Spinal cord (tissue), 10 donors: ENCODE results near the gene ZNF688. TPM values are rescaled to one million over a fixed set of nuclear protein-coding genes. Genes with fewer than 3 reads are reported as not detected.

ENCODE experiments used
- DNase-seq, 6 donors: peaks; one replicate each; pipeline versions ENCODE4 v3.0.0 to v3.0.0-alpha.2; 2013 to 2015; ENCODE audit warnings: low spot score in 6 of 6, low read depth in 4 of 6
- H3K27ac ChIP-seq: one replicate; pipeline ENCODE4 v1.5.1; 2013; ENCODE audit warnings: low read depth, low read length, control low read depth
- H3K27me3 ChIP-seq: one replicate; pipeline ENCODE4 v1.6.1; 2013; ENCODE audit warnings: low read length; ENCODE audit not compliant: control insufficient read depth, insufficient read depth
- H3K36me3 ChIP-seq: one replicate; pipeline ENCODE4 v1.6.1; 2013; ENCODE audit warnings: low read length; ENCODE audit not compliant: control insufficient read depth, insufficient read depth
- H3K4me1 ChIP-seq: one replicate; pipeline ENCODE4 v1.6.1; 2013; ENCODE audit warnings: low read length; ENCODE audit not compliant: control insufficient read depth, insufficient read depth
- H3K4me3 ChIP-seq: one replicate; pipeline ENCODE4 v1.5.1; 2013; ENCODE audit warnings: low read depth, low read length, control low read depth
- H3K9me3 ChIP-seq: one replicate; pipeline ENCODE4 v1.6.1; 2013; ENCODE audit warnings: low read length; ENCODE audit not compliant: control insufficient read depth, insufficient read depth
- WGBS: methylation state at CpG from one replicate; pipeline ENCODE4 v1.1.5; 2013; ENCODE audit warnings: missing lambda C conversion rate; ENCODE audit not compliant: insufficient coverage; 5-methylcytosine and 5-hydroxymethylcytosine counted together
- polyA plus RNA-seq, 2 donors: library from polyadenylated mRNA; unstranded; fragments of 120-200 nt; gene quantifications; one replicate each; pipeline ENCODE4 v1.2.1, GENCODE V29; 2013; ENCODE audit not compliant: insufficient read length in 2 of 2
- small RNA-seq: library from RNA; depleted of rRNA; stranded (forward); fragments of <200 nt; gene quantifications from one replicate; pipeline ENCODE3, GENCODE V24; 2014; ENCODE audit warnings: low replicate concordance
- total RNA-seq, 2 donors: library from RNA; depleted of rRNA in 1 of 2; stranded (reverse); fragments of 120-200 nt in 1 of 2; fragments of >200 nt in 1 of 2; gene quantifications; one replicate each; pipeline versions ENCODE4 v1.2.3 to v1.2.4, GENCODE V29; 2013 to 2014
- donor health status: healthy.

Gene ZNF688
- total and polyA plus RNA-seq, 4 donors = 4.5 to 23.0 (median 20.9) TPM

GRCh38 chr16:30521476-30521872, 50.0 kb downstream of the ZNF688 start:
- no peak for DNase-seq
- Histone ChIP-seq H3K9me3 (no peaks in the 10 kb centered on the region), H3K4me3 (no peak overlapping the region), H3K36me3 (peaks cover 22% of the 10 kb centered on the region), H3K27me3 (no peaks in the 10 kb centered on the region), H3K4me1 (peaks cover 22% of the 10 kb centered on the region), H3K27ac (no peak overlapping the region)
- 92% methylated on average over 7 of the region's 7 CpGs for WGBS

Small RNAs within 50 kb of the gene (small RNA-seq; reads per million reads assigned to genes)
- gene AC093249.4 = not detected

Other genes starting within 250 kb of the ZNF688 start
- gene CD2BP2, start 216.4 kb downstream of the ZNF688 start, total RNA-seq = 10 to 100 TPM; 26.7 to 49.9 TPM
- gene CD2BP2, start 216.4 kb downstream of the ZNF688 start, polyA plus RNA-seq = 10 to 100 TPM; 60.6 to 63.9 TPM
- gene TBC1D10B, start 201.2 kb downstream of the ZNF688 start, total RNA-seq = 10 to 100 TPM; 26.0 to 31.4 TPM
- gene TBC1D10B, start 201.2 kb downstream of the ZNF688 start, polyA plus RNA-seq = 10 to 100 TPM; 65.9 to 74.1 TPM
- gene MYL11, start 196.9 kb downstream of the ZNF688 start, total RNA-seq = 1 to 10 TPM; 3.0 to 3.4 TPM
- 10 to 100 TPM in 1 of 2 donors, 1 to 10 TPM in 1; 1.4 to 11.4 TPM for gene MYL11, start 196.9 kb downstream of the ZNF688 start, polyA plus RNA-seq
- under 1 TPM; 0.10 to 0.44 TPM for gene SEPTIN1, start 189.2 kb downstream of the ZNF688 start, total RNA-seq
- 1 to 10 TPM; 5.0 to 5.9 TPM for gene SEPTIN1, start 189.2 kb downstream of the ZNF688 start, polyA plus RNA-seq
- 10 to 100 TPM in 1 of 2 donors, 1 to 10 TPM in 1; 9.5 to 12.1 TPM for gene ZNF48, start 176.3 kb downstream of the ZNF688 start, total RNA-seq
- gene ZNF48, start 176.3 kb downstream of the ZNF688 start, polyA plus RNA-seq = 10 to 100 TPM; 18.6 to 19.2 TPM
- gene ZNF771, start 164.1 kb downstream of the ZNF688 start, total RNA-seq = 10 to 100 TPM in 1 of 2 donors, 1 to 10 TPM in 1; 8.1 to 13.5 TPM
- 10 to 100 TPM; 19.3 to 20.5 TPM for gene ZNF771, start 164.1 kb downstream of the ZNF688 start, polyA plus RNA-seq
- 10 to 100 TPM; 18.1 to 23.0 TPM for gene DCTPP1, start 141.7 kb downstream of the ZNF688 start, total RNA-seq
- gene DCTPP1, start 141.7 kb downstream of the ZNF688 start, polyA plus RNA-seq = 10 to 100 TPM; 47.6 to 49.5 TPM
- gene SEPHS2, start 125.8 kb downstream of the ZNF688 start, total RNA-seq = 10 to 100 TPM in 1 of 2 donors, 1 to 10 TPM in 1; 6.8 to 14.2 TPM
- 10 to 100 TPM; 33.8 to 37.1 TPM for gene SEPHS2, start 125.8 kb downstream of the ZNF688 start, polyA plus RNA-seq
- 1 to 10 TPM; 1.2 to 4.9 TPM for gene ITGAL, start 99.0 kb downstream of the ZNF688 start, total RNA-seq
- gene ITGAL, start 99.0 kb downstream of the ZNF688 start, polyA plus RNA-seq = 1 to 10 TPM; 2.5 to 4.8 TPM
- 10 to 100 TPM; 11.2 to 37.4 TPM for gene ZNF768, start 45.1 kb downstream of the ZNF688 start, total RNA-seq
- 10 to 100 TPM; 54.3 to 55.7 TPM for gene ZNF768, start 45.1 kb downstream of the ZNF688 start, polyA plus RNA-seq
- 10 to 100 TPM in 1 of 2 donors, 1 to 10 TPM in 1; 8.8 to 13.1 TPM for gene ZNF747, start 36.9 kb downstream of the ZNF688 start, total RNA-seq
- 10 to 100 TPM in 1 of 2 donors, 1 to 10 TPM in 1; 9.2 to 10.6 TPM for gene ZNF747, start 36.9 kb downstream of the ZNF688 start, polyA plus RNA-seq
- gene ZNF764, start 13.3 kb downstream of the ZNF688 start, total RNA-seq = 10 to 100 TPM in 1 of 2 donors, 1 to 10 TPM in 1; 5.6 to 10.7 TPM
- 10 to 100 TPM in 1 of 2 donors, 1 to 10 TPM in 1; 9.7 to 15.5 TPM for gene ZNF764, start 13.3 kb downstream of the ZNF688 start, polyA plus RNA-seq
- 10 to 100 TPM; 12.5 to 18.2 TPM for gene ZNF785, start 14.0 kb upstream of the ZNF688 start, total RNA-seq
- gene ZNF785, start 14.0 kb upstream of the ZNF688 start, polyA plus RNA-seq = 10 to 100 TPM; 20.8 to 37.7 TPM
- gene ZNF689, start 38.7 kb upstream of the ZNF688 start, total RNA-seq = 10 to 100 TPM in 1 of 2 donors, 1 to 10 TPM in 1; 6.5 to 10.0 TPM
- gene ZNF689, start 38.7 kb upstream of the ZNF688 start, polyA plus RNA-seq = 10 to 100 TPM; 15.1 to 15.7 TPM
- 10 to 100 TPM in 1 of 2 donors, 1 to 10 TPM in 1; 6.3 to 19.8 TPM for gene PRR14, start 79.2 kb upstream of the ZNF688 start, total RNA-seq
- 10 to 100 TPM; 60.2 to 65.1 TPM for gene PRR14, start 79.2 kb upstream of the ZNF688 start, polyA plus RNA-seq
- 10 to 100 TPM; 11.5 to 26.8 TPM for gene FBRS, start 86.7 kb upstream of the ZNF688 start, total RNA-seq
- 10 to 100 TPM; 65.3 to 69.0 TPM for gene FBRS, start 86.7 kb upstream of the ZNF688 start, polyA plus RNA-seq
- gene SRCAP, start 127.5 kb upstream of the ZNF688 start, total RNA-seq = 10 to 100 TPM; 15.2 to 19.6 TPM
- 10 to 100 TPM; 47.2 to 48.6 TPM for gene SRCAP, start 127.5 kb upstream of the ZNF688 start, polyA plus RNA-seq
- gene PHKG2, start 176.7 kb upstream of the ZNF688 start, total RNA-seq = 10 to 100 TPM; 16.2 to 24.4 TPM
- 10 to 100 TPM; 41.2 to 53.9 TPM for gene PHKG2, start 176.7 kb upstream of the ZNF688 start, polyA plus RNA-seq
- gene CFAP119, start 190.3 kb upstream of the ZNF688 start, total RNA-seq = 10 to 100 TPM in 1 of 2 donors, 1 to 10 TPM in 1; 3.3 to 11.2 TPM
- gene CFAP119, start 190.3 kb upstream of the ZNF688 start, polyA plus RNA-seq = 10 to 100 TPM; 16.0 to 19.1 TPM
- 100 to 1,000 TPM in 1 of 2 donors, 10 to 100 TPM in 1; 70.7 to 101 TPM for gene RNF40, start 190.6 kb upstream of the ZNF688 start, total RNA-seq
- gene RNF40, start 190.6 kb upstream of the ZNF688 start, polyA plus RNA-seq = 100 to 1,000 TPM; 128 to 132 TPM
- gene ZNF629, start 215.5 kb upstream of the ZNF688 start, total RNA-seq = 10 to 100 TPM in 1 of 2 donors, 1 to 10 TPM in 1; 7.8 to 24.2 TPM
- gene ZNF629, start 215.5 kb upstream of the ZNF688 start, polyA plus RNA-seq = 10 to 100 TPM; 26.5 to 27.4 TPM